NCI-H2196 (cell line): ENCODE data around the gene SKAP1.

Experiments
- DNase-seq: peaks from one replicate; lab custom pipeline; 2025; ENCODE audit not compliant: unreplicated experiment; lab: John Stamatoyannopoulos, UW

Gene SKAP1

GRCh38 chr17:48179071-48179945 lies 250.7 kb downstream of the SKAP1 start:
- DNase-seq: no peak

- DNase-seq: no peak
Measured at GRCh38 chr17:48178317-48178716, 251.7 kb downstream of the SKAP1 start.

- DNase-seq: peak; percentile 24
Measured at GRCh38 chr17:48177816-48178215, 252.2 kb downstream of the SKAP1 start.

GRCh38 chr17:48176471-48176855 lies 253.6 kb downstream of the SKAP1 start:
- no peak for DNase-seq

- DNase-seq: no peak
Measured at GRCh38 chr17:48175692-48176470, 254.1 kb downstream of the SKAP1 start.

- peak; percentile 49 for DNase-seq
Measured at GRCh38 chr17:48174833-48175523, 255.0 kb downstream of the SKAP1 start.

- no peak for DNase-seq
Measured at GRCh38 chr17:48173191-48173984, 256.6 kb downstream of the SKAP1 start.

GRCh38 chr17:48169926-48170325 lies 260.1 kb downstream of the SKAP1 start:
- DNase-seq: no peak

- DNase-seq: no peak
Measured at GRCh38 chr17:48163809-48164208, 266.2 kb downstream of the SKAP1 start.

GRCh38 chr17:48162946-48163506 lies 267.0 kb downstream of the SKAP1 start:
- DNase-seq: peak; percentile 16

- no peak for DNase-seq
Measured at GRCh38 chr17:48162306-48162934, 267.6 kb downstream of the SKAP1 start.

GRCh38 chr17:48161127-48161905 lies 268.7 kb downstream of the SKAP1 start:
- no peak for DNase-seq

- peak; percentile 84 for DNase-seq
Measured at GRCh38 chr17:48160177-48161081, 269.6 kb downstream of the SKAP1 start.

GRCh38 chr17:48159232-48159631 lies 270.8 kb downstream of the SKAP1 start:
- no peak for DNase-seq

- no peak for DNase-seq
Measured at GRCh38 chr17:48155889-48156611, 274.0 kb downstream of the SKAP1 start.

GRCh38 chr17:48153691-48154358 lies 276.2 kb downstream of the SKAP1 start:
- DNase-seq: peak; percentile 63

GRCh38 chr17:48152289-48152688 lies 277.7 kb downstream of the SKAP1 start:
- no peak for DNase-seq
